Liver (tissue), 9 donors: ENCODE data around the gene IFT27. TPM values are rescaled to one million over a fixed set of nuclear protein-coding genes. Genes with fewer than 3 reads are reported as not detected.

Experiments used
- DNase-seq: peaks from one replicate; pipeline ENCODE4 v3.0.0-alpha.2; 2017; ENCODE audit warnings: low spot score
- H3K27ac ChIP-seq, 2 donors: one replicate each; pipeline ENCODE4 v1.7.0; 2013; ENCODE audit warnings: inconsistent platforms in 2 of 2, low read length in 2 of 2, control low read depth in 1 of 2, low read depth in 1 of 2, mild to moderate bottlenecking in 1 of 2
- H3K27me3 ChIP-seq, 4 donors: one replicate each; pipeline versions ENCODE4 v1.6.1 to v1.7.0; 2013; ENCODE audit warnings: low read length in 3 of 4, inconsistent platforms in 1 of 4, mild to moderate bottlenecking in 1 of 4, moderate library complexity in 1 of 4; ENCODE audit not compliant: control insufficient read depth in 4 of 4, insufficient read depth in 4 of 4
- H3K36me3 ChIP-seq, 4 donors: one replicate each; pipeline versions ENCODE4 v1.6.1 to v1.7.0; 2013; ENCODE audit warnings: low read length in 3 of 4, mild to moderate bottlenecking in 3 of 4, low read depth in 1 of 4, moderate library complexity in 1 of 4; ENCODE audit not compliant: control insufficient read depth in 4 of 4, insufficient read depth in 3 of 4
- H3K4me1 ChIP-seq, 4 donors: one replicate each; pipeline versions ENCODE4 v1.6.1 to v1.7.0; 2013; ENCODE audit warnings: low read length in 3 of 4, mild to moderate bottlenecking in 3 of 4, moderate library complexity in 1 of 4; ENCODE audit not compliant: control insufficient read depth in 4 of 4, insufficient read depth in 4 of 4
- H3K4me3 ChIP-seq, 3 donors: one replicate each; pipeline versions ENCODE4 v1.6.1 to v1.7.0; 2013; ENCODE audit warnings: low read length in 3 of 3, control low read depth in 1 of 3, low read depth in 1 of 3, mild to moderate bottlenecking in 1 of 3
- H3K9ac ChIP-seq, 2 donors: one replicate each; pipeline ENCODE4 v1.7.0; 2013; ENCODE audit warnings: low read length in 2 of 2, mild to moderate bottlenecking in 2 of 2, moderate library complexity in 2 of 2, control low read depth in 1 of 2, low read depth in 1 of 2
- H3K9me3 ChIP-seq, 4 donors: one replicate each; pipeline versions ENCODE4 v1.6.1 to v1.7.0; 2013; ENCODE audit warnings: low read length in 3 of 4; ENCODE audit not compliant: control insufficient read depth in 4 of 4
- ATF3 ChIP-seq: IDR thresholded peaks from 2 replicates; pipeline ENCODE4 v1.6.1; 2016; ENCODE audit warnings: antibody characterized with exemption
- CTCF ChIP-seq: fragments of 150-350 bp; IDR thresholded peaks from 2 replicates; pipeline ENCODE4 v1.5.1; 2017; ENCODE audit warnings: improper control_type of control experiment, low read depth, low read length; ENCODE audit not compliant: missing input control
- EGR1 ChIP-seq, 2 donors: IDR thresholded peaks; 2 replicates each; pipeline ENCODE4 v1.6.1; 2016 to 2018; ENCODE audit warnings: antibody characterized with exemption in 2 of 2, low read depth in 2 of 2
- FOXA1 ChIP-seq: IDR thresholded peaks from 2 replicates; pipeline ENCODE4 v1.6.1; 2016; ENCODE audit warnings: antibody characterized with exemption
- FOXA2 ChIP-seq: IDR thresholded peaks from 2 replicates; pipeline ENCODE4 v1.6.1; 2016; ENCODE audit warnings: antibody characterized with exemption
- GABPA ChIP-seq, 2 donors: IDR thresholded peaks in 1 of 2; conservative IDR thresholded peaks in 1 of 2; 2 replicates each; pipeline ENCODE4 v1.6.1; 2016; ENCODE audit warnings: antibody characterized with exemption in 2 of 2, mild to moderate bottlenecking in 1 of 2, moderate library complexity in 1 of 2
- HNF4A ChIP-seq, 2 donors: conservative IDR thresholded peaks; 2 replicates each; pipeline ENCODE4 v1.6.1; 2016; ENCODE audit warnings: antibody characterized with exemption in 2 of 2, mild to moderate bottlenecking in 2 of 2
- HNF4G ChIP-seq: IDR thresholded peaks from 2 replicates; pipeline ENCODE4 v1.6.1; 2016; ENCODE audit warnings: antibody characterized with exemption
- JUND ChIP-seq, 2 donors: IDR thresholded peaks; 2 replicates each; pipeline ENCODE4 v1.6.1; 2016; ENCODE audit warnings: antibody characterized with exemption in 2 of 2
- MAX ChIP-seq: IDR thresholded peaks from 2 replicates; pipeline ENCODE4 v1.6.1; 2016; ENCODE audit warnings: antibody characterized with exemption
- RAD21 ChIP-seq, 2 donors: IDR thresholded peaks; 2 replicates each; pipeline ENCODE4 v1.6.1; 2016; ENCODE audit warnings: antibody characterized with exemption in 2 of 2, mild to moderate bottlenecking in 2 of 2
- SP1 ChIP-seq: IDR thresholded peaks from 2 replicates; pipeline ENCODE4 v1.6.1; 2018; ENCODE audit warnings: antibody characterized with exemption, mild to moderate bottlenecking
- TAF1 ChIP-seq: conservative IDR thresholded peaks from 2 replicates; pipeline ENCODE4 v1.6.1; 2016; ENCODE audit warnings: antibody characterized with exemption, mild to moderate bottlenecking
- YY1 ChIP-seq: IDR thresholded peaks from 2 replicates; pipeline ENCODE4 v1.6.1; 2016; ENCODE audit warnings: antibody characterized with exemption, mild to moderate bottlenecking
- ZBTB33 ChIP-seq: IDR thresholded peaks from 2 replicates; pipeline ENCODE4 v1.6.1; 2016; ENCODE audit warnings: antibody characterized with exemption
- WGBS: extraction: QIAGEN DNeasy Blood & Tissue Kit; methylation state at CpG from one replicate; pipeline ENCODE4 v1.1.7; 2013; 5-methylcytosine and 5-hydroxymethylcytosine counted together
- polyA plus RNA-seq, 2 donors: library from polyadenylated mRNA; stranded (reverse) in 1 of 2; unstranded in 1 of 2; fragments of 200-250 nt in 1 of 2; fragments of >200 nt in 1 of 2; fragmentation: Nextera tagmentation in 1 of 2; extraction: Ambion mirVana in 1 of 2; gene quantifications; one replicate each; pipeline versions ENCODE4 v1.2.1 to v1.2.3, GENCODE V29; 2013 to 2015
- total RNA-seq, 2 donors: library from RNA; depleted of rRNA; stranded (reverse); fragments of >200 nt; gene quantifications; one replicate each; pipeline ENCODE4 v1.2.3, GENCODE V29; 2014
- donor health status: healthy.
- donor health status: healthy.
- donor health status: healthy.
- donor health status: healthy.
- donor health status: healthy.

Gene IFT27
- total and polyA plus RNA-seq, 4 donors: 7.2 to 12.4 (median 9.6) TPM

- WGBS: 82% methylated on average over 7 of the region's 7 CpGs
- TF ChIP-seq GABPA (IDR thresholded peaks at IDR 0.05 in 1 of 2, conservative IDR thresholded peaks at IDR 0.05 in 1 of 2) (no peak), JUND (IDR thresholded peaks at IDR 0.05) (no peak), MAX (no peak), FOXA1 (no peak), HNF4A (conservative IDR thresholded peaks at IDR 0.05) (no peak), SP1 (no peak), HNF4G (no peak), ATF3 (no peak), EGR1 (IDR thresholded peaks at IDR 0.05; ENCODE audit: low read depth in 2 of 2) (no peak), RAD21 (IDR thresholded peaks at IDR 0.05) (no peak), CTCF (no peak)
- DNase-seq: no peak
- no peaks in the 10 kb centered on the region for H3K4me1 ChIP-seq
- no peak overlapping the region for H3K27ac ChIP-seq
- peaks cover 0 to 4% (median 0%) of the 10 kb centered on the region in 4 donors for H3K27me3 ChIP-seq
- H3K36me3 ChIP-seq: no peaks in the 10 kb centered on the region
- no peak overlapping the region for H3K4me3 ChIP-seq
- no peaks in the 10 kb centered on the region for H3K9me3 ChIP-seq
- H3K9ac ChIP-seq: no peak overlapping the region
These were observed 31.7 kb upstream of the IFT27 start for GRCh38 chr22:36807627-36808026.

GRCh38 chr22:36806835-36807234, 30.9 kb upstream of the IFT27 start:
- TF ChIP-seq GABPA (IDR thresholded peaks at IDR 0.05 in 1 of 2, conservative IDR thresholded peaks at IDR 0.05 in 1 of 2) (no peak), TAF1 (no peak), JUND (IDR thresholded peaks at IDR 0.05) (no peak), EGR1 (IDR thresholded peaks at IDR 0.05; ENCODE audit: low read depth in 2 of 2) (no peak), ZBTB33 (no peak), FOXA1 (no peak), RAD21 (IDR thresholded peaks at IDR 0.05) (no peak), YY1 (no peak), CTCF (no peak), HNF4A (conservative IDR thresholded peaks at IDR 0.05) (no peak), FOXA2 (no peak)
- no peaks in the 10 kb centered on the region for H3K4me1 ChIP-seq
- H3K27ac ChIP-seq: no peak overlapping the region
- H3K9ac ChIP-seq: no peak overlapping the region
- H3K27me3 ChIP-seq: peaks cover 0 to 2% (median 0%) of the 10 kb centered on the region in 4 donors
- no peaks in the 10 kb centered on the region for H3K9me3 ChIP-seq
- H3K4me3 ChIP-seq: no peak overlapping the region
- 55% methylated on average over 6 of the region's 6 CpGs for WGBS
- DNase-seq: no peak
- no peaks in the 10 kb centered on the region for H3K36me3 ChIP-seq
